Panc1 (cell line): ENCODE results near the gene TPD52L1. TPM values are rescaled to one million over a fixed set of nuclear protein-coding genes. Genes with fewer than 3 reads are reported as not detected.

Source experiments
- ATAC-seq: fragments of 200-7000 bp; cut with Tn5 transposase; 2 replicates; pipeline ENCODE4 v1.9.1; 2020; ENCODE audit warnings: mild to moderate bottlenecking, moderate library complexity
- BruUV-seq: library from RNA; stranded (reverse); fragments of 400-500 nt; replicated peaks from 2 replicates; lab custom pipeline; 2021; lab: Mats Ljungman, UMichigan
- CTCF ChIA-PET: fragments of 300-600 bp; sonication (Branson Sonifier 250); formaldehyde crosslinking; loops from one replicate; lab custom pipeline; 2022; ENCODE audit warnings: antibody characterized with exemption; lab: Charles Lee
- POLR2A ChIA-PET: fragments of 300-600 bp; sonication (Branson Sonifier 250); formaldehyde crosslinking; loops from one replicate; lab custom pipeline; 2022; ENCODE audit warnings: antibody characterized with exemption; lab: Charles Lee
- DNase-seq: peaks from one replicate; pipeline ENCODE4 v3.0.0-alpha.2; 2010; ENCODE audit warnings: low read depth, low spot score
- H3K27ac ChIP-seq: 2 replicates; pipeline ENCODE4 v1.5.1; 2011; ENCODE audit warnings: mild to moderate bottlenecking, low read length, inconsistent platforms
- H3K27me3 ChIP-seq: fragments of 200-500 bp; sonication (Bioruptor generic); 2 replicates; pipeline ENCODE4 v1.6.0; 2014; ENCODE audit warnings: low read length, inconsistent platforms; ENCODE audit not compliant: control insufficient read depth, insufficient read depth
- H3K36me3 ChIP-seq: fragments of 200-500 bp; sonication (Bioruptor generic); 2 replicates; pipeline ENCODE4 v1.5.1; 2014; ENCODE audit warnings: inconsistent platforms, mild to moderate bottlenecking, low read length, moderate library complexity; ENCODE audit not compliant: control insufficient read depth, insufficient read depth
- H3K4me1 ChIP-seq: 2 replicates; pipeline ENCODE4 v1.5.1; 2011; ENCODE audit warnings: inconsistent platforms, mild to moderate bottlenecking, low read length, moderate library complexity; ENCODE audit not compliant: control insufficient read depth, insufficient read depth
- H3K4me3 ChIP-seq, 2 experiments: 2 replicates each; pipeline ENCODE4 v1.5.1; 2011 to 2012; ENCODE audit warnings: low read depth in 2 of 2, low read length in 2 of 2, mild to moderate bottlenecking in 2 of 2, inconsistent platforms in 1 of 2, moderate library complexity in 1 of 2
- H3K9me3 ChIP-seq: fragments of 200-500 bp; sonication (Bioruptor generic); 2 replicates; pipeline ENCODE4 v1.5.1; 2014; ENCODE audit warnings: low read depth, mild to moderate bottlenecking, inconsistent platforms, low read length, moderate library complexity; ENCODE audit not compliant: control insufficient read depth, insufficient read depth
- POLR2AphosphoS5 ChIP-seq: IDR thresholded peaks from 2 replicates; pipeline ENCODE4 v1.6.1; 2012; ENCODE audit warnings: mild to moderate bottlenecking, low read depth, low read length, moderate library complexity
- SIN3A ChIP-seq: IDR thresholded peaks from 2 replicates; pipeline ENCODE4 v1.6.1; 2012; ENCODE audit warnings: low read depth, mild to moderate bottlenecking, low read length, moderate library complexity, borderline replicate concordance; ENCODE audit not compliant: insufficient read depth
- TCF7L2 ChIP-seq: IDR thresholded peaks from 2 replicates; pipeline ENCODE4 v1.6.1; 2011; ENCODE audit warnings: mild to moderate bottlenecking, low read depth, low read length, inconsistent platforms
- in situ Hi-C: cut with HindIII; loops from 2 replicates; pipeline ENCODE4 v1.10.0; 2016; ENCODE audit warnings: low sequenced_read_pairs, low pct_unique_long_range_greater_than_20kb
- intact Hi-C: fragments of 100-400 bp; cut with micrococcal nuclease; formaldehyde crosslinking; loops from one replicate; pipeline ENCODE4 v1.10.0; 2022; ENCODE audit not compliant: unreplicated experiment
- total RNA-seq: library from RNA; stranded (reverse); gene quantifications from one replicate; pipeline ENCODE4 v1.2.1, GENCODE V29; 2021; ENCODE audit not compliant: unreplicated experiment
- TF ChIP-seq, protein P1 (sequence below), 2 experiments: IDR thresholded peaks; 2 replicates each; pipeline ENCODE4 v1.6.1; 2011 to 2012; ENCODE audit warnings: low read depth in 2 of 2, control low read depth in 1 of 2, low read length in 1 of 2, mild to moderate bottlenecking in 1 of 2, moderate library complexity in 1 of 2; ENCODE audit not compliant: insufficient read depth in 1 of 2
- TF ChIP-seq, protein P2 (sequence below): fragments of 450-650 bp; IDR thresholded peaks from 2 replicates; pipeline ENCODE4 v1.5.1; 2017; ENCODE audit warnings: mild to moderate bottlenecking

The TPD52L1 gene
- total RNA-seq, 1 experiment from 2014 or later = 2.9 TPM

DNA sequence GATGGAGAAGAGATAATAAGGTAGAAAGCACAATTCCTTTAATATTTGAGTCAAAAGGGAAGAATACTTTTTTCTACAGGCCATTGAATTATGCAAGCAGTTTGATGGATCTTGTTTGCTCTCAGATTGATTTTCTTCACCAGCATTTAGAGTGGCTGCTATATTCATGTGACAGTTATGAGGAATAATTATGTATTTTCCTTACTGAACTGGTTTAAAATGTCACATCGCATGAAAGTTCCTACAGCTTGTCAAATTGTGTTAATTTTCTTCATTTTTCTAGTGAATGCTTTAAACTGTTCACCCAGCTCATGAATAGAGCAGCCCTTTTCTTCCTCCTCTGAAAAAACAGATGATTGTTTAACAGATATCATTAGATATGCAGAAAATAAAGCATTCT is 37.4 kb upstream of the TPD52L1 start:
- ATAC-seq (no peak), DNase-seq (no peak)
- in situ Hi-C loops (no loop called here), intact Hi-C loops (loop anchor here (10.0 kb wide), 1 partner anchor 151 kb away; the partner anchor contains the start of gene RNF217)
- no peaks in the 10 kb centered on the region; the same call in 1 of the 2 replicates for H3K4me1 ChIP-seq
- TF ChIP-seq, protein P1, sequence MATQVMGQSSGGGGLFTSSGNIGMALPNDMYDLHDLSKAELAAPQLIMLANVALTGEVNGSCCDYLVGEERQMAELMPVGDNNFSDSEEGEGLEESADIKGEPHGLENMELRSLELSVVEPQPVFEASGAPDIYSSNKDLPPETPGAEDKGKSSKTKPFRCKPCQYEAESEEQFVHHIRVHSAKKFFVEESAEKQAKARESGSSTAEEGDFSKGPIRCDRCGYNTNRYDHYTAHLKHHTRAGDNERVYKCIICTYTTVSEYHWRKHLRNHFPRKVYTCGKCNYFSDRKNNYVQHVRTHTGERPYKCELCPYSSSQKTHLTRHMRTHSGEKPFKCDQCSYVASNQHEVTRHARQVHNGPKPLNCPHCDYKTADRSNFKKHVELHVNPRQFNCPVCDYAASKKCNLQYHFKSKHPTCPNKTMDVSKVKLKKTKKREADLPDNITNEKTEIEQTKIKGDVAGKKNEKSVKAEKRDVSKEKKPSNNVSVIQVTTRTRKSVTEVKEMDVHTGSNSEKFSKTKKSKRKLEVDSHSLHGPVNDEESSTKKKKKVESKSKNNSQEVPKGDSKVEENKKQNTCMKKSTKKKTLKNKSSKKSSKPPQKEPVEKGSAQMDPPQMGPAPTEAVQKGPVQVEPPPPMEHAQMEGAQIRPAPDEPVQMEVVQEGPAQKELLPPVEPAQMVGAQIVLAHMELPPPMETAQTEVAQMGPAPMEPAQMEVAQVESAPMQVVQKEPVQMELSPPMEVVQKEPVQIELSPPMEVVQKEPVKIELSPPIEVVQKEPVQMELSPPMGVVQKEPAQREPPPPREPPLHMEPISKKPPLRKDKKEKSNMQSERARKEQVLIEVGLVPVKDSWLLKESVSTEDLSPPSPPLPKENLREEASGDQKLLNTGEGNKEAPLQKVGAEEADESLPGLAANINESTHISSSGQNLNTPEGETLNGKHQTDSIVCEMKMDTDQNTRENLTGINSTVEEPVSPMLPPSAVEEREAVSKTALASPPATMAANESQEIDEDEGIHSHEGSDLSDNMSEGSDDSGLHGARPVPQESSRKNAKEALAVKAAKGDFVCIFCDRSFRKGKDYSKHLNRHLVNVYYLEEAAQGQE (IDR thresholded peaks at IDR 0.05; ENCODE audit: insufficient read depth in 1 of 2, low read depth in 2 of 2, low read length in 1 of 2) = no peak
- no peak for TF ChIP-seq TCF7L2
- TF ChIP-seq, protein P2, sequence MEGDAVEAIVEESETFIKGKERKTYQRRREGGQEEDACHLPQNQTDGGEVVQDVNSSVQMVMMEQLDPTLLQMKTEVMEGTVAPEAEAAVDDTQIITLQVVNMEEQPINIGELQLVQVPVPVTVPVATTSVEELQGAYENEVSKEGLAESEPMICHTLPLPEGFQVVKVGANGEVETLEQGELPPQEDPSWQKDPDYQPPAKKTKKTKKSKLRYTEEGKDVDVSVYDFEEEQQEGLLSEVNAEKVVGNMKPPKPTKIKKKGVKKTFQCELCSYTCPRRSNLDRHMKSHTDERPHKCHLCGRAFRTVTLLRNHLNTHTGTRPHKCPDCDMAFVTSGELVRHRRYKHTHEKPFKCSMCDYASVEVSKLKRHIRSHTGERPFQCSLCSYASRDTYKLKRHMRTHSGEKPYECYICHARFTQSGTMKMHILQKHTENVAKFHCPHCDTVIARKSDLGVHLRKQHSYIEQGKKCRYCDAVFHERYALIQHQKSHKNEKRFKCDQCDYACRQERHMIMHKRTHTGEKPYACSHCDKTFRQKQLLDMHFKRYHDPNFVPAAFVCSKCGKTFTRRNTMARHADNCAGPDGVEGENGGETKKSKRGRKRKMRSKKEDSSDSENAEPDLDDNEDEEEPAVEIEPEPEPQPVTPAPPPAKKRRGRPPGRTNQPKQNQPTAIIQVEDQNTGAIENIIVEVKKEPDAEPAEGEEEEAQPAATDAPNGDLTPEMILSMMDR = no peak
- H3K9me3 ChIP-seq = peaks cover 5% of the 10 kb centered on the region; the same call in 1 of the 2 replicates
- no TSS peak for BruUV-seq
- ChIA-PET CTCF (no interaction called here), POLR2A (no interaction called here)
- H3K36me3 ChIP-seq = no peaks in the 10 kb centered on the region
- no peak overlapping the region for H3K27ac ChIP-seq
- H3K27me3 ChIP-seq = no peaks in the 10 kb centered on the region
- no peak overlapping the region for H3K4me3 ChIP-seq

DNA sequence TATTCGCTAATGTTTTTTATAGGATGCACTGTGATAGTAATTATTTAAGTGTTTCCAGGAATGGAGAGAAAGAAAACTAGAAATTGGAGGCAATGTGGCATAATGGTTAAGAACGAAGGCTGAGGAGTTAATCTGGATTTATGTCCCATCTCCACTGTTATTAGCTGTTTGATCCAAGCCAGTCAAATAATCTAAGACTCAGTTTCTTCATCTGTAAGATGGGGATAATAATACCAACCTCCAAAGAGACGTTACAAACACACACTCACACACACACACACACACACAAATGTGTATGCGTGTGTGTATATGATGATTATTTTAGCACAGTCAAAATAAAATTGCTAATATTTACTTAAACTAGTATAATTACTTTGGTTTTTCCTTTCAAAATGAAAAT is 36.9 kb upstream of the TPD52L1 start:
- ChIA-PET CTCF (no interaction called here), POLR2A (no interaction called here)
- Histone ChIP-seq H3K4me1 (no peaks in the 10 kb centered on the region; the same call in 1 of the 2 replicates), H3K9me3 (0 out of 2 replicates have a peak, but pooled peaks cover 1% of the 10 kb centered on the region), H3K4me3 (no peak overlapping the region), H3K27ac (no peak overlapping the region), H3K27me3 (no peaks in the 10 kb centered on the region), H3K36me3 (no peaks in the 10 kb centered on the region)
- no peak for ATAC-seq
- intact Hi-C loops (loop anchor here (10.0 kb wide), 1 partner anchor 152 kb away; the partner anchor contains the start of gene RNF217), in situ Hi-C loops (no loop called here)
- no peak for DNase-seq
- BruUV-seq = no TSS peak
- TF ChIP-seq TCF7L2 = no peak
- no peak for TF ChIP-seq POLR2AphosphoS5
- TF ChIP-seq, protein P2 = no peak
- TF ChIP-seq, protein P1 (IDR thresholded peaks at IDR 0.05; ENCODE audit: insufficient read depth in 1 of 2, low read depth in 2 of 2, low read length in 1 of 2) = no peak
- TF ChIP-seq SIN3A = no peak
